Effector memory CD8-positive, alpha-beta T cell (primary cell): ENCODE measurements around the gene IFFO2.
"Not testable (repeated sequence)": the region's sequence is repeated elsewhere in the genome, so short reads cannot be mapped to it uniquely, and the experiment has no call there.

ENCODE experiments used
- ATAC-seq: fragments of 150-1000 bp; cut with Tn5 transposase; replicated peaks from 2 replicates; pipeline ENCODE4 v1.10.0; 2021; ENCODE audit warnings: mild to moderate bottlenecking, moderate library complexity
- DNase-seq, 3 experiments: peaks; one replicate each; pipeline ENCODE4 v3.0.0; 2021
- H3K27ac Mint-ChIP-seq, 2 donors: one replicate each; pipeline ENCODE4 v1.8.0; 2022; ENCODE audit warnings: mild to moderate bottlenecking in 2 of 2, mixed read lengths in 2 of 2, moderate library complexity in 2 of 2
- H3K27me3 Mint-ChIP-seq, 2 donors: one replicate each; pipeline ENCODE4 v1.8.0; 2022; ENCODE audit warnings: mixed read lengths in 2 of 2
- H3K36me3 Mint-ChIP-seq: one replicate; pipeline ENCODE4 v1.8.0; 2022; ENCODE audit warnings: mild to moderate bottlenecking, moderate library complexity, mixed read lengths; ENCODE audit not compliant: insufficient read depth
- H3K4me1 Mint-ChIP-seq, 2 donors: one replicate each; pipeline ENCODE4 v1.8.0; 2022; ENCODE audit warnings: low read depth in 2 of 2, mixed read lengths in 2 of 2
- H3K4me3 Mint-ChIP-seq, 2 donors: one replicate each; pipeline ENCODE4 v1.8.0; 2022; ENCODE audit warnings: mild to moderate bottlenecking in 2 of 2, mixed read lengths in 2 of 2, moderate library complexity in 2 of 2
- H3K9me3 Mint-ChIP-seq, 2 donors: one replicate each; pipeline ENCODE4 v1.8.0; 2022; ENCODE audit warnings: mixed read lengths in 2 of 2

IFFO2 gene

DNA sequence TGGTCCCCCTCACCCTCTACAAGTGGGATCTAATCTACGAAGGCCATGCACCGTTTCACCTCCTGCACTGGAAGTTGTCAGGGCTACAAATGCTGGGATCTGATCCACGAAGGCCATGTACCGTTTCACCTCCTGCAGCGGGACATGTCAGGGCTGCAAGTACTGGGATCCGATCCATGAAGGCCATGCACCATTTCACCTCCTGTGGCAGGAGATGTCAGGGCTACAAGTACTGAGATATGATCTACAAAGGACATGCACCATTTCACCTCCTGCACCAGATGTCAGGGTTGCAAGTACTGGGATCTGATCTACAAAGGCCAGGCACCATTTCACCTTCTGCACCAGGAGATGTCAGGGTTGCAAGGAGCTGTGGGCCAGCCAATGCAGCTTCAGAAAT, 61.2 kb downstream of the IFFO2 start:
- no peak for DNase-seq
- Mint-ChIP-seq H3K4me1 (peaks cover 0 to 3% of the 10 kb centered on the region in 2 donors), H3K9me3 (no peaks in the 10 kb centered on the region), H3K27ac (no peak overlapping the region), H3K27me3 (no peaks in the 10 kb centered on the region), H3K4me3 (no peak overlapping the region), H3K36me3 (no peaks in the 10 kb centered on the region)
- ATAC-seq, result no peak

DNA sequence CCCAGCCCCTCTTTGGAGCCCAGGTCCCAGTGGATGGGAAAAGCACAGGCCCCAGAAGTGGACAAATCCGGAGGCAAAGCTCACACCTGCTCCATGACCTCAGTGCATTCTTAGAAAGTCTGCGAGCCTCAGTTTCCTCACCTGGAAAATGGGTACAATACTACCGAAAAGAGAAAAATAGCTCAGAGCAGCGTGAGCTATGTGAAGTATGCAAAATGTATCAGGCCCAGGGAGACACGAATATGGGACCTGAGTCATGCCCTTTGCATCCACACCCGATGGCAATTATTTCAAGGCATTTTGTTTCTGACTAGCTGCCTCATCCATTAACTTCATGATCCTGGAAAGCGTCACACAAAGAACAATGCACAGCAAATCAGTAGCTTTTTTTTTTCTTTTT, 63.4 kb downstream of the IFFO2 start:
- Mint-ChIP-seq H3K27ac (no peak overlapping the region), H3K4me3 (no peak overlapping the region), H3K9me3 (no peaks in the 10 kb centered on the region), H3K4me1 (peaks cover 0 to 3% of the 10 kb centered on the region in 2 donors), H3K36me3 (no peaks in the 10 kb centered on the region), H3K27me3 (no peaks in the 10 kb centered on the region)
- DNase-seq (no peak), ATAC-seq (no peak)

DNA sequence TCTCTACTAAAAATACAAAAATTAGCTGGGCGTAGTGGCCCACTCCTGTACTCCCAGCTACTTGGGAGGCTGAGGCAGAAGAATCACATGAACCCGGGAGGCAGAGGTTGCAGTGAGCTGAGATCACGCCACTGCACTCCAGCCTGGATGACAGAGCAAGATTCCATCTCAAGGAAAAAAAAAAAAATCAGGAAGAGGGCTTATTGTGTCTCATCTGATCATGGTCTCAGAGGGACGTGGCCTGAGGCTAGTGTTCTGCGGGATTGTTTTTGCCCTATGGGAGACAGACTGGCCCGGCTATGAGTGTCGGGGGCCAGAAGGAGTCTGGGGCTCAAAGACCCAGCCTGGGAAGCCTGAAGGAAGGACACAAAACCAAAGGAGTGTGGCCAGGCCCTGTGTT, 64.6 kb downstream of the IFFO2 start:
- not testable (repeated sequence) for H3K36me3 Mint-ChIP-seq, H3K4me3 Mint-ChIP-seq, H3K9me3 Mint-ChIP-seq, H3K4me1 Mint-ChIP-seq, H3K27me3 Mint-ChIP-seq, DNase-seq, ATAC-seq
- peak overlapping the region in 1 of 2 donors; percentile 67 for H3K27ac Mint-ChIP-seq

DNA sequence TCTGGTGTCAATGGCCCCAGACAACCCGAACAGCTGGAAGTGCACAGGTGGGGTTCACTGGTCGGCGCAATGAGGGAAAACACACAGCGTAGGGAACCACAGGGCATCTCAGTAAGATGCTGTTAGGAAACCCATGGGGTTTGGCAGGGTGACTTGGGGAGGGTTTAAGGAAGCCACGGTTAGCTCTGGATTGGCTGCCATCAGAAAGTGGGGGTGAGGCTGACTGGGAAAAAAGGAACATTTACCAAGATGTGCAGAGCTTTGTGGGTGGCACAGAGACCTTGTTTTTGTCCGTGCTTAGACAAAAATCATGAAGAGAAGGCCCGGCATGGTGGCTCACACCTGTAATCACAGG, 65.1 kb downstream of the IFFO2 start:
- Mint-ChIP-seq H3K27me3 (no peaks in the 10 kb centered on the region), H3K9me3 (no peaks in the 10 kb centered on the region), H3K36me3 (no peaks in the 10 kb centered on the region), H3K4me3 (no peak overlapping the region), H3K27ac (no peak overlapping the region), H3K4me1 (peaks cover 0 to 3% of the 10 kb centered on the region in 2 donors)
- no peak for DNase-seq
- no peak for ATAC-seq

DNA sequence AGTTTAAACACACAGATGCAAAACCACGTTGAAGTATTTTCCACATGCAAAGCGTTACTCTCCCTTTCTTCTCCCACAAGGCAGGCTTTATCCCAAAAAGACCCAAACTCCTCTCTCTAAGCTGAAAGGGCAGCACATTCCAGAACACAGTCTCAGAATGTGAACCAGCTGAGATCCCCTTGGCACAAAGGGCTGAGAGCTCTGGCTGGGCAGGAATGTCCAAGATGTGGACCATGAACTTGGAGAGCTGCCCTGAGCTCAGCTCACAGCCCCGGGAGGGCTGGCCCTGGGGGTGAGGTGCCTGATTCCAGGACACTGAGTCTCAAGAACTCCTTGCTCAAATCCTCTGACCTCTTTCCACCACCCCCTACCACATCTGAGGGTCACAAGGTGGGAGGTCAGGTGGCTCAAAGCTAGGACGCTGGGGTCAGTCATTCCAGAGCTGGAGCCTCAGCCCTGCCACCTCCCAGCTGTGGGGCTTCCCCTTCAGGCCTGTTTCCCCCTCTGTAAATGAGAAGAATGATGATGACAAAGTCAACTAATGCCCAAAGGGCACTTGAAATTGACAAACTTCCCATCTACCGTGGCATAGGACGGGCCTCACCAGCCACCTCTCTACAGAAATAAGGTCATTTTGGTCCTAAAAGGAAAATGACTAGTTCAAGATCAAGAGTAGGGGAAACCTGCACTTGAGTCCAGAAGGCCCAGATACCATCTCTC, 65.6 kb downstream of the IFFO2 start:
- Mint-ChIP-seq H3K27me3 (no peaks in the 10 kb centered on the region), H3K36me3 (no peaks in the 10 kb centered on the region), H3K4me3 (no peak overlapping the region), H3K27ac (no peak overlapping the region), H3K9me3 (no peaks in the 10 kb centered on the region), H3K4me1 (peaks cover 0 to 3% of the 10 kb centered on the region in 2 donors)
- ATAC-seq (no peak), DNase-seq (no peak)

DNA sequence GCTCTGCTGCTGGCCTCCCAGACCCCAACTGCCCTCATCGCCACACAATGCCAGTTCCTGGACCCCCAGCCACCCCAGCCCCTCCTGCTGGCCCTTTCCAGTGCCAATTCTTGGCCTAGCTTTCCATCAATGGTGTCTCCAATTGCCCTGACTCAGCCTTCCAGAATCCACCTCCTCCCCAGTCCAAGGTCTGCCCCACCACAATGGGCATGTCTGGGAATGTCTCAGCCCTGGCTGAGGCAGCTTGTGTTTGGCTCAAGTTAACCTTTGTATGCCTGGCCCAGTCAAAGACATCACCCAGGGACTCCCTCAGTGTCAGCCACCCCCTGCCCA, 70.5 kb downstream of the IFFO2 start:
- Mint-ChIP-seq H3K27ac (peak overlapping the region in 1 of 2 donors; percentile 9), H3K27me3 (no peaks in the 10 kb centered on the region), H3K4me1 (no peaks in the 10 kb centered on the region), H3K36me3 (no peaks in the 10 kb centered on the region), H3K9me3 (no peaks in the 10 kb centered on the region), H3K4me3 (no peak overlapping the region)
- DNase-seq (no peak), ATAC-seq (no peak)

DNA sequence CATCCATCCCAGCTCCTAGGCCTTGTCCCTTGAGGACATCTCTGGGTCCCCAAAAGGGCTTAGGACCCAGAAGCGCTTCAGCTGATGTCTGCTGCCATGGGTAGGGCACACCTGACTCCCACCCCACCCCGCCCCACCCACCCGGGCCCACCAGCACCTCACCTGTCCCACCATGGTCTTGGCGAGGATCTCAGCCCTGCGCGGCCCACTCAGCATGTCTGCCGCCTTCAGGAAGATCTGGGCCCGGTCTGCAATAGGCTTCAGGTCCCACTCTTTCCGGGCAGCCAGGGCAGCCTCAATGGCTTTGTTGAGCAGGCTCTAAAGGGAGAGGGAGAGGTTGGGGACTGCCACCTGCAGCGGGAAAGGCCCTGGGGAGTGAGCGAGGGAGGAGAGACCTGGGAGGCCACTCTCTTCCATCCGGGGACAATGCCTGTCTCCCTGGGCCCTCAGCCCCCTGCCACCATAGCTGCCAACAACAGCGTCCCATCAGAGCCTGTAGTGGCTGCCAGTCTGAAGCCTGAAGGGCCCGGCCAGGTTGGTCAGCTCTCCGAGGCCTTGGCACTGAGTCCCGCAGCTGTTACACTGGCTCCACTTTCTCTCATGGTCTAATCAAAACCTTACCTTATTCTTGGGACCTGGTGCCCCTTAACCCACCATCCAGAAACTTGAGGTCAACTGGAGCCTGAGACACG, 71.0 kb downstream of the IFFO2 start:
- ATAC-seq (no peak), DNase-seq (no peak)
- no peaks in the 10 kb centered on the region for H3K4me1 Mint-ChIP-seq
- H3K36me3 Mint-ChIP-seq, result no peaks in the 10 kb centered on the region
- H3K9me3 Mint-ChIP-seq, result no peaks in the 10 kb centered on the region
- H3K4me3 Mint-ChIP-seq, result no peak overlapping the region
- peak overlapping the region in 1 of 2 donors; percentile 9 for H3K27ac Mint-ChIP-seq
- H3K27me3 Mint-ChIP-seq, result no peaks in the 10 kb centered on the region

DNA sequence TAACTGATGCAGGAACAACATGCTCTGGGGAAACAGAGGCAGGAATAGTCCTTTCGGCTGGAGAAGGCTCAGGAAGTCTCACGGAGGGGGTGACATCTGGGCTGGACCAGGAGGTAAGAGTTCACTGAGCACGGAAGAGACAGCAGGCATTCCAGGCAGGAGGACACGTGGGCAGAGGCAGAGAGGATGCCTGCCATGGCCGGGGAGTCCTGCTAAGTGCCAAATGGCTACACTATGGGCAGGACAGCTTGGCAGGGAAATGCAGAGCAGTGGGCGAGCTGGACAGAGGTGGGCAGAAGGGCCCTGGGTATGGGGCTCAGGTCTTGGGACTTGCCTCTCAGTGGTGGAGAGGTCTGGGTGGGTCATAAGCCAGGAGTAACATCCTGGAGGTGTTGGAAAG, 71.7 kb downstream of the IFFO2 start:
- no peak for DNase-seq
- no peaks in the 10 kb centered on the region for H3K36me3 Mint-ChIP-seq
- no peak for ATAC-seq
- no peak overlapping the region for H3K4me3 Mint-ChIP-seq
- no peaks in the 10 kb centered on the region for H3K9me3 Mint-ChIP-seq
- peak overlapping the region in 1 of 2 donors; percentile 74 for H3K27ac Mint-ChIP-seq
- no peaks in the 10 kb centered on the region for H3K4me1 Mint-ChIP-seq
- H3K27me3 Mint-ChIP-seq, result no peaks in the 10 kb centered on the region

DNA sequence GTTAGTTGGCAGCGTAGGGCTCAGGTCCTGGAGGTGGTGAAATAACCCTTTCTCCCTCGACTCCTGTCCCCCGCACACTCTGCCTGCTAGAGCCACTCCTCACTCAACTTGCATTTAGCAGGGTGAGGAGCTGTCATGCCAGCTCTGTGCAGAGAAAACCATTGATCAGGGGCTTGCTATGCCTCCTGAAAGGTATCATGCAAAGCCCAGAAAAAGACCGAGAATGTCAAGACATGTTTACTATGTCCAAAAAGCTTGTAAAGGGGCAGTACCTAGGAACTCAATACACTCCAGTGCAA, 72.1 kb downstream of the IFFO2 start:
- no peaks in the 10 kb centered on the region for H3K27me3 Mint-ChIP-seq

DNA sequence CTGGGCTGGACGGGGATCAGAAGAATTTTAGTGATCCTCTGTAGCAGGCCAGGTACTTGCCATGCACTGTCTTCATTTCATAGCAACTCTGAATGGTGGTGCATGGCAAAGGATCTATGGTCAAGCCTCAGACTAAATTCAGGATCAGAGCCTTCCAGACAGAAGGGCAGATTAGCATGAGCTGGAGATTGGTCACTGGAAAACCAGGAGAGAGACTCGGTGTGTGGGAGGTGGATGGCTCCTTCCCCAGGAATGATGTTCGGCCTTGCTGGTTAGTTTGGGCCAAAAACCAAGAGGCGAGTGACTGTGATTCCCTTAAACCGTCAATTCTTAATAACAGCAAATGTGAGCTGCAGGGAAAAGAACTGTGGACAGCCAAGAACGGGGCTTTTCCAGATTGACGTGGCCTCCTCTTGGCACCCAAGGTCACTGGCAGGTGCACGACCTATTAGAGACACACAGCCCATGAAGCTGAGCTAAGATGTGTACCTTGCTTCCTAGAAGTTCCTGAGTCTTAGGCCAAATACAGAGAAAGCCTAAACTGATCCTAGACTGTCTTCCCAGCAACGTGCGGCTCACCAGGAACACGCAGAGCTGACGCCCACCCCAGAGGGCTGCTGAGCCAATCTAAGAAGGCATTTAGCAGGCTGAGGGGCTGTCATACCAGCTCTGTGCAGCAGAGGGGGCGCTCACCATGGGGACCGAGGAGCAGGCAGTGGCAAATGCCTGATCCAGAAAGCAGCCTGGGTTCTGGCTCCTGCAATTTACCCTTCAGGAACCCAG, 72.6 kb downstream of the IFFO2 start:
- DNase-seq (peak; percentile 72 to 78 (median 73)), ATAC-seq (peak; percentile 78)
- Mint-ChIP-seq H3K27ac (no peak overlapping the region), H3K4me1 (no peaks in the 10 kb centered on the region), H3K36me3 (no peaks in the 10 kb centered on the region), H3K27me3 (no peaks in the 10 kb centered on the region), H3K4me3 (no peak overlapping the region), H3K9me3 (no peaks in the 10 kb centered on the region)

More for the DNA sequence above, 72.1 kb downstream of the IFFO2 start:
- no peak for ATAC-seq
- Mint-ChIP-seq H3K4me3 (no peak overlapping the region), H3K36me3 (no peaks in the 10 kb centered on the region), H3K4me1 (no peaks in the 10 kb centered on the region), H3K27ac (peak overlapping the region in 1 of 2 donors; percentile 74), H3K9me3 (no peaks in the 10 kb centered on the region)
- no peak for DNase-seq

DNA sequence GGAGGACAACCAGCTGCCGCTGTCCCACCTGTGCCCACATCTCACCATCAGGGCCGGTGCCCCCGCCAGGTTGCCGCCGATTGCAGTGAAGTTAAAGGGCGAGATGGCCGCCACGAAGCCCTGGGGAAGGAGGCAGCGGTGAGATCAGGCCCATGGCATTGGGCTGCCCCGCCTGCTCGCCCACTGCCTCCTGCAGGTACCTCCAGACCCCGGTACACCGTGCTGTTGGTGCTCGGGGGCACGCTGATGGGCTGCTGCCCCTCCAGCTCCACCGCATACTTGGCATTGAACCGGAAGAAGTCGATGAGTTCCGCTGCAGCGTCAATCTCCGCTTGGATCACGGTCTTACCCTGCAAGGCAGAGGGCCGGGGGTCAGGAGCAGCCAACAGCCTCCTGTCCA, 73.4 kb downstream of the IFFO2 start:
- Mint-ChIP-seq H3K36me3 (no peaks in the 10 kb centered on the region), H3K4me1 (no peaks in the 10 kb centered on the region), H3K27ac (no peak overlapping the region), H3K4me3 (no peak overlapping the region), H3K27me3 (no peaks in the 10 kb centered on the region), H3K9me3 (no peaks in the 10 kb centered on the region)
- DNase-seq, result no peak
- no peak for ATAC-seq

DNA sequence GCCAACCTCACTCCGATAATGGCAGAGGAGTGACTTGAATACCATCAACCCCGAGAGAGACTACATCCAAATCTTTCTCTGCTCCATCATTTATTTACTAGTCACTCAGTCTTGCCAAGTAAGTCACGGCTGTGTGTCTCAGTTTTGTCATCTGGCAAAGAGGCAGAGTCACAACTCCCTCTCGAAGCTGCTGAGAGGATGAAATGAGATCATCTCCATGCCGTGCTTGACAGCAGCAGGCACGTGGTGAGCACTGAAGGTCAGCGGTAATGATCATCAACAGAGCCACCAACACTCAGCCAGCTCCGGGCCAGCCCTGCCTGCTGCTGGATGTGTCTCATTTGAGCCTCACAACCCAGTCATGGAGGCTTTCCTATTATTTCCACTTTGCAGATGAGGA, 74.0 kb downstream of the IFFO2 start:
- Mint-ChIP-seq H3K36me3 (no peaks in the 10 kb centered on the region), H3K4me1 (no peaks in the 10 kb centered on the region), H3K9me3 (no peaks in the 10 kb centered on the region), H3K27me3 (no peaks in the 10 kb centered on the region), H3K4me3 (no peak overlapping the region), H3K27ac (no peak overlapping the region)
- ATAC-seq (no peak), DNase-seq (no peak)

DNA sequence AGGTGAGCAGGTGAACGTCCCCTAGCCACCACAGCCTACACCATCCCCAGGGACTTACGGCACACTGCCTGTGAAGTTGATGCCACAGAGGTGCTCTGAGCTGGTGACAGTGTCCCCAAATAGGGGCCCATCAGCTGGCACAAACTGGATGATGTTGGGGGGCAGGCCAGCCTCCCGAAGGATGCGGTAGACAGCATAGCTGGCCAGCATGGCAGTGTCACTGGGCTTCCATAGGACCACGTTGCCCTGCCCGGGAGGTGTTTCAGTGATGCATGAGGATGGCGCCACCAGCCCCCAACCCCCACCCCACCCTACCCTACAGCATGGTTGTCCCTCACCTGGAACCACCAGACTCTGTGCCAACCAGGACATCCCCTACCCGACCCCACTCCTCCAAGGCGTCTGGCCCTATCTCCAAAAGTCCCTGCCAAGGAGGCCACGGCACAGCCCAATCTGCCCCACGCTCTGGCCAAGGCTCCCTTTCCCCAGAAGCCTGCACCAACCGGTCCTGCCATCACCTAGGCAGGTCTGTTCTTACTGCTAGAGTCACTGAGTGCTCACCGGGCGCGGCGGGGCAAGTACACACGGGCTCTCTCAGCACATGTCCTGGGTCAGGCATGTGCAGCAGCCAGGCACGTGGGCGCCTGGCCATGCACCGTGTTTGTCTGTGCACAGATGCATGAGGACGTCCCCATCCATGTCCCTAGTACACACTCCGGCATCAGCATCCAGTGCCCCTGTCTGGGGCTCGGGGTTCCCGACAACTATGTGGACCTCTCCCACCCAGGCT, 74.6 kb downstream of the IFFO2 start:
- Mint-ChIP-seq H3K4me3 (no peak overlapping the region), H3K36me3 (no peaks in the 10 kb centered on the region), H3K27me3 (no peaks in the 10 kb centered on the region), H3K9me3 (no peaks in the 10 kb centered on the region), H3K27ac (no peak overlapping the region), H3K4me1 (no peaks in the 10 kb centered on the region)
- DNase-seq (no peak), ATAC-seq (no peak)
